Astrocyte (in vitro differentiated cells and primary cell): ENCODE data around the gene F12.

ENCODE experiments used
- EZH2 ChIP-seq: IDR thresholded peaks from 2 replicates; pipeline ENCODE4 v1.6.1; 2012; ENCODE audit warnings: mild to moderate bottlenecking, low read length, inconsistent platforms; ENCODE audit not compliant: insufficient read depth
- TF ChIP-seq, protein P1 (sequence below): IDR thresholded peaks from 2 replicates; pipeline ENCODE4 v1.5.1; 2011; ENCODE audit warnings: low read depth, mild to moderate bottlenecking, inconsistent platforms, low read length, moderate library complexity; ENCODE audit not compliant: insufficient read depth

DNA sequence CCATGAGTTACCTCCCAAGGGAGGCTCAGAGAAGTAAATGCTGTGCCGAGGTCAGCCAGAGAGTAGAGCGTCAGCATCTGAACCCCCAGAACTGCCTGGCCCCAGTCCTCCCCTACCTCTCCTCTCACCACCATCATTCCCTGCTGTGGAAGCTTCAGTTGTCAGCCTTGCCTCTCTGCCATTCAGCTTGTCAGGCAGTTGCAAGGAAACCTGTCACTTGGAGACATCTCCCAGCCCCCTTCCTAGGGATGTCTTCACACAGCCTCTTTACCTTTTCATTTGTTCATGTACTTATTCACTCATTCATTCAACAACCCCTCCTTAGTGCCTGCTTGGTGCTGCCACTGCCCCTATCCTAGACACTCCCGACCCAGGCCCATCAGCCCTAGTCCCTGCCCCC is 49.5 kb downstream of the F12 start:
- TF ChIP-seq, protein P1, sequence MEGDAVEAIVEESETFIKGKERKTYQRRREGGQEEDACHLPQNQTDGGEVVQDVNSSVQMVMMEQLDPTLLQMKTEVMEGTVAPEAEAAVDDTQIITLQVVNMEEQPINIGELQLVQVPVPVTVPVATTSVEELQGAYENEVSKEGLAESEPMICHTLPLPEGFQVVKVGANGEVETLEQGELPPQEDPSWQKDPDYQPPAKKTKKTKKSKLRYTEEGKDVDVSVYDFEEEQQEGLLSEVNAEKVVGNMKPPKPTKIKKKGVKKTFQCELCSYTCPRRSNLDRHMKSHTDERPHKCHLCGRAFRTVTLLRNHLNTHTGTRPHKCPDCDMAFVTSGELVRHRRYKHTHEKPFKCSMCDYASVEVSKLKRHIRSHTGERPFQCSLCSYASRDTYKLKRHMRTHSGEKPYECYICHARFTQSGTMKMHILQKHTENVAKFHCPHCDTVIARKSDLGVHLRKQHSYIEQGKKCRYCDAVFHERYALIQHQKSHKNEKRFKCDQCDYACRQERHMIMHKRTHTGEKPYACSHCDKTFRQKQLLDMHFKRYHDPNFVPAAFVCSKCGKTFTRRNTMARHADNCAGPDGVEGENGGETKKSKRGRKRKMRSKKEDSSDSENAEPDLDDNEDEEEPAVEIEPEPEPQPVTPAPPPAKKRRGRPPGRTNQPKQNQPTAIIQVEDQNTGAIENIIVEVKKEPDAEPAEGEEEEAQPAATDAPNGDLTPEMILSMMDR = no peak
- no peak for TF ChIP-seq EZH2
